Muscle layer of duodenum (tissue), 2 donors: ENCODE measurements around the gene PADI1.

Experiments used
- H3K27ac ChIP-seq: one replicate; pipeline ENCODE4 v1.7.0; 2013; ENCODE audit warnings: mild to moderate bottlenecking, low read length
- H3K27me3 ChIP-seq: one replicate; pipeline ENCODE4 v1.7.0; 2013; ENCODE audit warnings: low read depth, mild to moderate bottlenecking, control low read depth, low read length
- H3K36me3 ChIP-seq, 2 donors: one replicate each; pipeline ENCODE4 v1.7.0; 2013; ENCODE audit warnings: low read length in 2 of 2, control low read depth in 1 of 2, mild to moderate bottlenecking in 1 of 2; ENCODE audit not compliant: insufficient read depth in 2 of 2, control insufficient read depth in 1 of 2
- H3K4me1 ChIP-seq, 2 donors: one replicate each; pipeline ENCODE4 v1.7.0; 2013; ENCODE audit warnings: low read length in 2 of 2, mild to moderate bottlenecking in 2 of 2, control low read depth in 1 of 2, moderate library complexity in 1 of 2; ENCODE audit not compliant: insufficient read depth in 2 of 2, control insufficient read depth in 1 of 2
- H3K4me3 ChIP-seq, 2 donors: one replicate each; pipeline ENCODE4 v1.7.0; 2013; ENCODE audit warnings: low read length in 2 of 2, low read depth in 1 of 2, mild to moderate bottlenecking in 1 of 2
- H3K9me3 ChIP-seq, 2 donors: one replicate each; pipeline ENCODE4 v1.7.0; 2013; ENCODE audit warnings: low read length in 2 of 2, control low read depth in 1 of 2, mild to moderate bottlenecking in 1 of 2; ENCODE audit not compliant: control insufficient read depth in 1 of 2
- donor health status: healthy.

The PADI1 gene

DNA sequence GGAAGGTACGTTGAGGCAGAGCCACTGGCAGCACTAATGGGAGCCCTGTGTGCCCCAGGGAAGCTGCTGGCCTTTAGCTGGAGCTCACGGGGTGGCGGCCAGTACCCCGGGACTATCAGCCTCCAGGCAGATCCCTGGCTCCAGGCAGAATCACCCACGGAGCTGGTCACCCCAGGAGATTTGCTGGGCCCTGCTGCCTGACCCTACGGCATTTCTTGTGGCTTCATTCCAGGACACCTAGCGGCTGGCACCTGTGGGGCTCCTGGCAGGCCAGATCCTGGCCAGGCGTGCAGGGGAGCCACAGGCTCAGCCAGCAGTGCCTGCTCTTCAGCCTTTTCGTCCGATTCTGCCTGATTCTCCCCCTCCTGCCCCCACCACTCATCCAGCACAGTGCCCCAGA, 7.1 kb downstream of the PADI1 start:
- Histone ChIP-seq H3K27ac (no peak overlapping the region), H3K9me3 (no peaks in the 10 kb centered on the region), H3K27me3 (peaks cover 5% of the 10 kb centered on the region), H3K36me3 (no peaks in the 10 kb centered on the region), H3K4me1 (peaks cover 0 to 9% of the 10 kb centered on the region in 2 donors), H3K4me3 (no peak overlapping the region)

DNA sequence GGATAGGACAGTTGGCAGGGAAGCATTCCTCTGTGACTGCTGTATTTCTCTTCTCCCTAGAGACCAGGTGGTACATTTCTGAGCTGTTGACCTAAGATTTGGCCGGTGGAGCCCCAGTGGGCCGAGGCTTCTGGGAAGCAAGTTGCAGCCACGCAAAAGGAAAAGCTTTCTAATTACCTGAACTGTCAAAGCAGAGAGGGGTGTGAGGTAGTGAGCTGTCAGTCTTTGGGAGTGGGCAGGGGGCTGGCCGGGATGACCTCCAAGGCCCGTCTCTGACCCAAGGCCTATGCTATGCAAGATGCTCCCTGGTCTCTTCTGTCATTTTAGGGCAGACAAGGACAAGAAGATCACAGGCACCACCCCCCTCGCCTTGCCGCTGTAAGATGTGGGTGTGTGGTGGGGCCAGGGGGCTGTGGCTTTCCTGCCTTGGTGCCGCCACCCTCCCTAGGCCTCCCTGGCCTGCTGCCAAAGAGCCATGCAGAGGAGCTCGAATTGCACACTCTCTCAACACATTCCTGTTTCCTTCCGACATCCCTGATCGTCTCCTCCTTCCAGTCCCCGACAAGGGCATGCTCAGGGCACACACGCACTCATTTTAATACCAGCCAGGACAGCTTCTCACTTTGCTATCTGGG, 7.7 kb downstream of the PADI1 start:
- Histone ChIP-seq H3K4me1 (peaks cover 0 to 9% of the 10 kb centered on the region in 2 donors), H3K27me3 (peaks cover 5% of the 10 kb centered on the region), H3K9me3 (no peaks in the 10 kb centered on the region), H3K27ac (no peak overlapping the region), H3K36me3 (no peaks in the 10 kb centered on the region), H3K4me3 (no peak overlapping the region)

DNA sequence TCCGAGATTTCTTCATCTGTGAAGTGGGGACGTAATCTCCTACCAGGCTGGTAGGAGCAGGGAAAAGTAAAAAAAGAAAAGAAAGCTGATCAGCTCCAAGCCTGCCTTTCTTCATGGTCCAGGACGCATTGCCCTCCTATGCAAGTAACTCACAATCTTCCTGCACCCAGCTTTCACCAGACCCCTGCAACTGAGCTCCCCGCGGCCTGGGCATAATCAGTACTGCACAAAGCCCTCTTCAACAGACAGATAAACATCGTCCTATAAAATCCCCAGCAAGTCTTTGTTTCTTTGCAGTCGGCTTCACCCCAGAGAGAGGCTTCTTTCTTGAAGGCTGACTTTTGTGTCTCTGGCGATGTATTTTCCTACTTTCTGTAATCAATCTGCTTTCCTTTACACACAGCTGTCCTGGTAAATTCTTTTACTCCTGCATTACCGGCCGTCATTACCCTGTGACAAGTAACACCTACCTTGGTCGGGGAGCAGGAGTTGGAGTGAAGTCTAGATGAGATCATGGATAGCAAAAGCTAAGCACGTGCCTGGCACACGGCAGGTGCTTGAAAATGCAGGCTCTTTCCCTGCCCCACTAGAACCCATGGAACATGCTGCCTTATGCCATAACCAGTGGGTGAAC, 8.3 kb downstream of the PADI1 start:
- no peaks in the 10 kb centered on the region for H3K36me3 ChIP-seq
- H3K27ac ChIP-seq: no peak overlapping the region
- H3K27me3 ChIP-seq: peaks cover 5% of the 10 kb centered on the region
- no peaks in the 10 kb centered on the region for H3K9me3 ChIP-seq
- H3K4me3 ChIP-seq: no peak overlapping the region
- H3K4me1 ChIP-seq: peaks cover 0 to 9% of the 10 kb centered on the region in 2 donors

DNA sequence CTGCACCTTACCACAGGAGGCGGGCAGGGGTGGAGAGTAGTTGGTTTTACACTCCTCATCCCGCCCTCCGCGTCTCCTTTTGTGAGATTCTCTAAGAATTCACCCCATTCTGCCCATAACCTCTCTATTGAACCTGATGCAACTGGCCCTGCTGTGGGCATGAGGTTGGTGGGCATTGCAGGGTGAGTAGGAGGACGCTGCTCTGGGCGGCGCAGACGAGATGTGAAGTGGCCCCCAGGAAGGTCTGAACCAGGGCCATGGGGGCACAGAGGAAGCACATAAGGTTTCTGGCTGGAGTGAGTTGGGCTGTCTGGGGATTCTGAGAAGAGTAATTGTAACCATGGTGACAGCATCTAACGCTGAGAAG, 8.8 kb downstream of the PADI1 start:
- H3K27ac ChIP-seq: no peak overlapping the region

DNA sequence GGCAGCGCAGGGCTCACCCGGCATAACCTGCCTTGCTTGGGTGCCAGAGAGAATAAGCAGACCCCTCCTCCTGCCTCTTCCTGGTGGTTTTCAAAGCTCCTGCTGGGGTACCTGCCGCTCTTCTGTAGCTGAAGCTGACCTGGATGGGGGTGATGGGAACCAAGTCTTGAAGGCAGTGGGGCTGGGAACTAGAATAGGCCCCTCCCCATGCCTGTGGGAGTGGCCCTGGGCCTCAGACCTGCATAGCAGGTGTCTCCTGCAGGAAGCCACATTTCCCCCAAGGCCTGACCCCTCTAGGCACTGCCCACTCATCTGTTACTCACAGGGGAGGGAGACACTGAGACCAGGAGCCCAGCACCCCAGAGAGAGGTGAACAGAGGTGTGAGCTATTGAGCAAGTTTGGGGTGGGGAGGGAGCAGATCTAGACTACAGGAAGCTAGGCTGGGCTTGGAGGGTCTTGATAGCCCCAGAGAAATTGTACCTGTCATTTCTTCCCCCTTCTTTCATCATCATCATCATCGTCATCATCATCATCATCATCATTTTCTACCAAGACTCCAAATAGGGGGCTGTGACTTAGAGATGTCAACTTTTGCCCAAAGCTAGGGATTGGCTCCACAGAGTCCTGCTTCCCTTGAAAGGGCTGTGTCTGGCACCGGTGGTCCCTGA, 10.1 kb downstream of the PADI1 start:
- H3K27me3 ChIP-seq: peaks cover 5% of the 10 kb centered on the region
- H3K4me1 ChIP-seq: peaks cover 0 to 9% of the 10 kb centered on the region in 2 donors

More for the DNA sequence above, 8.8 kb downstream of the PADI1 start:
- H3K4me1 ChIP-seq: peaks cover 0 to 9% of the 10 kb centered on the region in 2 donors
- H3K36me3 ChIP-seq: no peaks in the 10 kb centered on the region
- no peak overlapping the region for H3K4me3 ChIP-seq
- no peaks in the 10 kb centered on the region for H3K9me3 ChIP-seq
- H3K27me3 ChIP-seq: peaks cover 5% of the 10 kb centered on the region

DNA sequence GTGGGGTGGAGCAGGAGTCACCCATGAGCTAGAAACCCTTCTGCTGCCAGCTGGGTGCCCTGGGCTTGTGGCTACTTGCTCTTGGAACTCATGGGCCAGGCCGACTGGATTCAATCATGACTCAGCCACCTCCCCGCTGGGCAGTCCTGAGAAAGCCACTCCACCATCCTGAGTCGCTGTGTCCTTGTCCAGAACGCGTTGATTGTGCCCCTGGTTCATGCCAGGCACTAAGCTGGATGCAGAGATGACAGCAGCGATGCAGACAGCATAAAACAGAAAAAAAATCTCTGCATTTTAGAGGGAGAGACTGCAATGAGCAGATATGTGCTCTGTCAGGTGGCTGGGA, 10.6 kb downstream of the PADI1 start:
- Histone ChIP-seq H3K9me3 (no peaks in the 10 kb centered on the region), H3K27ac (no peak overlapping the region), H3K36me3 (no peaks in the 10 kb centered on the region), H3K4me1 (peaks cover 0 to 9% of the 10 kb centered on the region in 2 donors), H3K4me3 (no peak overlapping the region), H3K27me3 (peaks cover 5% of the 10 kb centered on the region)

More for the DNA sequence above, 10.1 kb downstream of the PADI1 start:
- H3K9me3 ChIP-seq: no peaks in the 10 kb centered on the region
- H3K27ac ChIP-seq: no peak overlapping the region
- H3K36me3 ChIP-seq: no peaks in the 10 kb centered on the region
- no peak overlapping the region for H3K4me3 ChIP-seq

DNA sequence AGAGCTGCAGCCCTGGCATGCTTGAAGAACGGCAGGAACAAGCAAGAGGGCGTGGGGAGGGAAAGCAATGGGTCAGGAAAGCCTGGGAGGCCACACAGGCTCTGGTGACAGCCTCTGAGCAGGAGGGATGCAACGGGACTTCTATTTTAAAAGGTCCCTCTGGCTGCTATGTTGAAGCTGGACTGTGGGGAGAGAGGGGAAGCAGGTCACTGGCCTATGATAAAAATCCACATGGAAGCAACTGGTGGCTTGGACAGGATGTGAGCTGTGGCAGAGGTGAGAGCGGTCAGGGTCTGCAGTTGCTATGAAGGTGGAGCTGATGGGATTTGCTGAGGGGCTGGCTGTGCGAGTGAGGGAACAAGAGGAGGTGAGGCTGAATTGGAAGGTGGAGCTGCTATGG, 11.2 kb downstream of the PADI1 start:
- H3K27ac ChIP-seq: no peak overlapping the region

DNA sequence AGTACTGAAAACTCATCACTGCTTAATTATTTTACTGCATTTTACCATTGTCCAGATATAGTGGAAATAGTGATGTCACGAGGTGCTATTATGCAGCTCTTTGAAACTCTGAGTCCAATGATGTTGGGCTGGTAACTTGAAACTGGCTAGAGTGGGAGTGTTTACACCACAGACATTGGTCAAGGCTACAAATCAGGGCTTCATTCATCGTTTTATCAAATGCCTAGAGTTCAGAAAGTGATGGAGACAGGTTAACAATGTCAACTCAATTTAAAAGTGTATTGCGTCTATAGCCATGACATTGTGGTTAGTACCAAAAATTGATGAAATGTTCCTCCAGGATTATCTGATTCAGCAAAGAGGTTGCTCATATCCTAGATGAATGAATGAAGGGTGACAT, 12.7 kb downstream of the PADI1 start:
- Histone ChIP-seq H3K27ac (no peak overlapping the region), H3K4me3 (no peak overlapping the region), H3K9me3 (no peaks in the 10 kb centered on the region), H3K27me3 (peaks cover 5% of the 10 kb centered on the region), H3K4me1 (peaks cover 0 to 7% of the 10 kb centered on the region in 2 donors), H3K36me3 (no peaks in the 10 kb centered on the region)

More for the DNA sequence above, 11.2 kb downstream of the PADI1 start:
- no peak overlapping the region for H3K4me3 ChIP-seq
- no peaks in the 10 kb centered on the region for H3K36me3 ChIP-seq
- no peaks in the 10 kb centered on the region for H3K9me3 ChIP-seq
- H3K27me3 ChIP-seq: peaks cover 5% of the 10 kb centered on the region
- H3K4me1 ChIP-seq: peaks cover 0 to 9% of the 10 kb centered on the region in 2 donors

DNA sequence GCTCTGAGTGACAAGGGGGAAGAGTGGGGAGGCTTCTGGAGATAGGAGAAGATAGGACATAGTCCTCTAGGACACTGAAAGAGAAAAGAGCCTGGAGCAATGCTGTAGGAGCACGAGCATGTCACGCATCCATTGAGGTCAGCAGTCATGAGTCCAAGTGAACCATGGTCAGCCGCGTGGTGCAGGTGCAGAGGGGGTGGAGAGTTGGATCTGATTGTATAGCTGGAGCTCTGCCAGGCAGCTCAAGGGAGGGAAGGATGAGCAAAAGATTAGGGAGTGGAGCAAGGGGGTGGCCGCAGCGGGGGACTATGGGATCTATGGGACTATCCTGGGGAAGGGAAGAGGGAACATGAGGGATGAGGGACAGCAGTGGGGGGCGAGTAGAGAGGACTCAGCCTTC, 14.0 kb downstream of the PADI1 start:
- H3K4me1 ChIP-seq: no peaks in the 10 kb centered on the region
- H3K27me3 ChIP-seq: no peaks in the 10 kb centered on the region
- H3K4me3 ChIP-seq: no peak overlapping the region
- no peaks in the 10 kb centered on the region for H3K36me3 ChIP-seq
- H3K27ac ChIP-seq: no peak overlapping the region
- H3K9me3 ChIP-seq: no peaks in the 10 kb centered on the region

DNA sequence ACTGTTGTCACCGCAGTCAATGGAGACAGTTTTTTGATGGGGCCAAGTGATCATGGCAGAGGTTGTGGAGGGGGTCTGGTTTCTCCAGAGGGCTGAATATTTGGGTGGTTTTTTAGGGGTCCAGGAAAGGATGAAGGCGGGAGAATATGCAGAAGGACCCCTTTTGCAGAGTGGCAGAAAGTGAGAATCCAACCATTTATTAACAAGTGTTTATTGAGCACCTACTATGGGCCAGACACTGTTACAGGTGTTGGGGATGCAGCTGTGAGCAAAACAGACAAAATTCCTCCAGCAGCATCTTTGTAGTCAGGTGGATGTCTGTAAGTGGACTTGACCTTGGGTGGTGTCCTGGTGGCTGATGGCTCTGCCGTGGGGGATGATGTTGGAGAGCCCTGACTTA, 15.4 kb downstream of the PADI1 start:
- Histone ChIP-seq H3K27ac (no peak overlapping the region), H3K4me1 (no peaks in the 10 kb centered on the region), H3K9me3 (no peaks in the 10 kb centered on the region), H3K36me3 (no peaks in the 10 kb centered on the region), H3K4me3 (no peak overlapping the region), H3K27me3 (no peaks in the 10 kb centered on the region)

DNA sequence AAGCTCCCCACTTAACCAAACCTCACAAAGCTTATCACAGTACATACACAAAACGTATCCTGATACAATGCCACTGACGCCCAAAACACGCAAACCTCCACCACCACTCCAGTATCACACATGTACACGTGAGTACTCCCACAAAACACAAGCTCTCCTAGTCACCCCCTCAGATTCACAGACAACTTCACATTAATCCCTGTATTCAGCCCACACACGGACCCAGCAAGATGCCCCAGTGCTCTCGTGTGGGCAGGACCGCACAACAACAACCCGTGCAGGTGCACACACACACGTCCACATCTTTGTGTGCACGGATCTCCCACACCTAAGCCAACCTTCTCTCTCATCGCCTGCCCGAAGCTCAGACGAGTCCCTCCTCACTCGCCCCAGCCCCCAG, 17.6 kb downstream of the PADI1 start:
- Histone ChIP-seq H3K36me3 (no peaks in the 10 kb centered on the region), H3K27me3 (no peaks in the 10 kb centered on the region), H3K27ac (no peak overlapping the region), H3K4me3 (no peak overlapping the region), H3K4me1 (no peaks in the 10 kb centered on the region), H3K9me3 (no peaks in the 10 kb centered on the region)
